K562 (cell line): ENCODE measurements around the gene PKHD1. TPM values are rescaled to one million over a fixed set of nuclear protein-coding genes. Genes with fewer than 3 reads are reported as not detected.

Experiments used
- ATAC-seq: fragments of 200-7000 bp; cut with Tn5 transposase; 3 replicates; pipeline ENCODE4 v1.9.1; 2020; ENCODE audit warnings: moderate library complexity
- BruUV-seq: library from RNA; stranded (reverse); fragments of 400-500 nt; replicated peaks from 2 replicates; lab custom pipeline; 2021; lab: Mats Ljungman, UMichigan
- CTCF ChIA-PET: fragments of 300-600 bp; formaldehyde crosslinking; extraction: SDS; loops from one replicate; lab custom pipeline; 2021; ENCODE audit warnings: low intra/inter-chr PET ratio; lab: Yijun Ruan, JAX
- POLR2A ChIA-PET: fragments of 300-600, 350-650 bp; sonication (Branson Sonifier 250); formaldehyde crosslinking; extraction: SDS; loops from one replicate; lab custom pipeline; 2021; ENCODE audit warnings: antibody characterized with exemption, inconsistent platforms; lab: Yijun Ruan, JAX
- DNase-seq, 4 experiments: peaks; one replicate each; pipeline versions ENCODE4 v3.0.0 to v3.0.0-alpha.2; 2011 to 2018; ENCODE audit warnings: low spot score in 3 of 4, mixed read lengths in 3 of 4; ENCODE audit errors: extremely low read depth in 1 of 4
- FAIRE-seq: peaks from 2 replicates; lab custom pipeline; 2011; peaks lifted over from hg19 to GRCh38; lab: Jason Lieb, UNC
- H2AFZ ChIP-seq: 2 replicates; pipeline ENCODE4 v1.6.0; 2011; ENCODE audit warnings: low read depth, low read length, control low read depth, inconsistent platforms
- H3K27ac ChIP-seq: fragments of 200-600 bp; 3 replicates; pipeline ENCODE4 v1.8.0; 2011; ENCODE audit warnings: low read depth, mild to moderate bottlenecking, control low read depth, inconsistent platforms, low read length, moderate library complexity, mixed read lengths; ENCODE audit errors: extremely low read depth
- H3K27me3 ChIP-seq, 2 experiments: fragments of 300-600 bp in 1 of 2; 2 replicates in 1 of 2; 3 replicates in 1 of 2; pipeline versions ENCODE4 v1.6.0 to v1.8.0; 2011; ENCODE audit warnings: inconsistent platforms in 2 of 2, low read length in 2 of 2, mild to moderate bottlenecking in 1 of 2, mixed read lengths in 1 of 2, moderate library complexity in 1 of 2; ENCODE audit not compliant: control insufficient read depth in 2 of 2, insufficient read depth in 2 of 2
- H3K36me3 ChIP-seq: fragments of 300-600 bp; 3 replicates; pipeline ENCODE4 v1.8.0; 2011; ENCODE audit warnings: mild to moderate bottlenecking, low read length, inconsistent platforms; ENCODE audit not compliant: control insufficient read depth, insufficient read depth
- H3K4me1 ChIP-seq, 2 experiments: fragments of 200-600 bp in 1 of 2; replicated peaks in 1 of 2; 2 replicates in 1 of 2; 3 replicates in 1 of 2; pipeline versions ENCODE4 v1.5.1 to v1.8.0; 2011; ENCODE audit warnings: inconsistent platforms in 2 of 2, low read length in 2 of 2, mild to moderate bottlenecking in 1 of 2, mixed read lengths in 1 of 2, moderate library complexity in 1 of 2; ENCODE audit not compliant: control insufficient read depth in 2 of 2, insufficient read depth in 2 of 2
- H3K4me2 ChIP-seq: 2 replicates; pipeline ENCODE4 v1.6.1; 2011; ENCODE audit warnings: low read length, control low read depth, inconsistent platforms, mixed read lengths; ENCODE audit not compliant: insufficient read depth
- H3K4me3 ChIP-seq: fragments of 200-600 bp; sonication (generic), shearing (Covaris generic); 2 replicates; pipeline ENCODE4 v1.5.1; 2016; ENCODE audit warnings: control low read depth, inconsistent platforms
- H3K79me2 ChIP-seq: fragments of 200-600 bp; 3 replicates; pipeline ENCODE4 v1.8.0; 2011; ENCODE audit warnings: low read length, inconsistent platforms; ENCODE audit not compliant: control insufficient read depth, insufficient read depth
- H3K9ac ChIP-seq, 2 experiments: 2 replicates each; pipeline versions ENCODE4 v1.6.0 to v1.6.1; 2011; ENCODE audit warnings: low read depth in 2 of 2, low read length in 2 of 2, control low read depth in 1 of 2, inconsistent platforms in 1 of 2, mild to moderate bottlenecking in 1 of 2, mixed read lengths in 1 of 2; ENCODE audit not compliant: insufficient read depth in 1 of 2
- H3K9me1 ChIP-seq: one replicate; pipeline ENCODE4 v1.6.0; 2011; ENCODE audit warnings: inconsistent platforms, mild to moderate bottlenecking, low read length, moderate library complexity; ENCODE audit not compliant: control insufficient read depth, insufficient read depth
- H3K9me3 ChIP-seq: replicated peaks from 2 replicates; pipeline ENCODE4 v1.5.1; 2011; ENCODE audit warnings: low read depth, low read length, inconsistent platforms; ENCODE audit not compliant: control insufficient read depth, insufficient read depth
- H4K20me1 ChIP-seq: replicated peaks from 2 replicates; pipeline ENCODE4 v1.6.1; 2011; ENCODE audit warnings: low read length, inconsistent platforms, mixed read lengths; ENCODE audit not compliant: control insufficient read depth, insufficient read depth
- CEBPB ChIP-seq: fragments of 450-650 bp; IDR thresholded peaks from 2 replicates; pipeline ENCODE4 v1.6.1; 2016; ENCODE audit warnings: missing genetic modification characterization, missing compliant biosample characterization
- CEBPG ChIP-seq, 3 experiments: fragments of 200-800 bp in 1 of 3; sonication (Bioruptor generic) in 1 of 3; sonication (generic) in 1 of 3; formaldehyde crosslinking in 1 of 3; IDR thresholded peaks in 2 of 3; conservative IDR thresholded peaks in 1 of 3; 2 replicates each; pipeline versions ENCODE4 v1.6.1 to v1.8.0; 2016 to 2022; ENCODE audit warnings: missing compliant biosample characterization in 2 of 3, missing genetic modification characterization in 2 of 3, mild to moderate bottlenecking in 1 of 3, missing genetic modification reagents in 1 of 3
- DNMT1 ChIP-seq: fragments of 450-650 bp; IDR thresholded peaks from 2 replicates; pipeline ENCODE4 v1.6.1; 2016; ENCODE audit warnings: antibody characterized with exemption, mild to moderate bottlenecking
- EP400 ChIP-seq: fragments of 450-650 bp; IDR thresholded peaks from 2 replicates; pipeline ENCODE4 v1.6.1; 2017; ENCODE audit warnings: antibody characterized with exemption, mild to moderate bottlenecking, moderate library complexity
- ETV1 ChIP-seq: fragments of 450-650 bp; conservative IDR thresholded peaks from 2 replicates; pipeline ENCODE4 v1.6.1; 2016; ENCODE audit warnings: missing genetic modification characterization, control low read depth, low read depth, missing compliant biosample characterization
- FOXK1 ChIP-seq: sonication (generic); formaldehyde crosslinking; IDR thresholded peaks from 2 replicates; pipeline ENCODE4 v1.8.0; 2022; ENCODE audit warnings: missing genetic modification reagents, mild to moderate bottlenecking, borderline replicate concordance
- GATAD2A ChIP-seq: fragments of 450-650 bp; IDR thresholded peaks from 2 replicates; pipeline ENCODE4 v1.6.1; 2017
- HLTF ChIP-seq: fragments of 450-650 bp; IDR thresholded peaks from 2 replicates; pipeline ENCODE4 v1.6.1; 2016
- NCOA6 ChIP-seq: fragments of 450-650 bp; IDR thresholded peaks from 2 replicates; pipeline ENCODE4 v1.6.1; 2017; ENCODE audit warnings: mild to moderate bottlenecking
- NR3C1 ChIP-seq: sonication (generic); formaldehyde crosslinking; IDR thresholded peaks from 2 replicates; pipeline ENCODE4 v1.8.1; 2022; ENCODE audit warnings: missing genetic modification reagents
- PCBP2 ChIP-seq: fragments of 200-400 bp; formaldehyde crosslinking; IDR thresholded peaks from 2 replicates; pipeline ENCODE4 v1.6.1; 2018; ENCODE audit warnings: low read length, low read depth, mild to moderate bottlenecking, moderate library complexity; ENCODE audit not compliant: poor library complexity, severe bottlenecking
- U2AF2 ChIP-seq: fragments of 200-400 bp; formaldehyde crosslinking; optimal IDR thresholded peaks from 2 replicates; pipeline ENCODE3; 2017; ENCODE audit warnings: low read depth, mild to moderate bottlenecking, low read length
- ZBED1 ChIP-seq: IDR thresholded peaks from 2 replicates; pipeline ENCODE4 v1.6.1; 2014
- WGBS: fragments of 100-300 bp; shearing (Covaris generic); methylation state at CpG from one replicate; pipeline ENCODE4 v1.1.6; 2016; ENCODE audit warnings: low coverage, mixed read lengths; ENCODE audit not compliant: insufficient coverage; ENCODE audit errors: missing lambda C conversion rate; 5-methylcytosine and 5-hydroxymethylcytosine counted together
- in situ Hi-C: fragments of 300-500 bp; cut with MboI; formaldehyde crosslinking; loops from 4 replicates; pipeline ENCODE4 v1.15.0; 2018; ENCODE audit warnings: inconsistent platforms, mixed read lengths
- intact Hi-C: fragments of 100-400 bp; cut with micrococcal nuclease; formaldehyde crosslinking; loops from 2 replicates; pipeline ENCODE4 v1.14.2; 2022
- polyA plus RNA-seq, 8 experiments: library from polyadenylated mRNA; depleted of rRNA in 4 of 8; stranded (reverse) in 5 of 8; unstranded in 3 of 8; fragments of >200 nt; fragmentation: Nextera tagmentation in 2 of 8; fragmentation: Illumina TruSeq in 1 of 8; extraction: Ambion mirVana in 2 of 8; extraction: Trizol in 1 of 8; gene quantifications; 2 replicates each; pipeline versions ENCODE4 v1.2.1 to v1.2.3, GENCODE V29; 2011 to 2014; ENCODE audit warnings: inconsistent platforms in 1 of 8, missing spikeins in 1 of 8
- total RNA-seq, 7 experiments: library from RNA; depleted of rRNA in 6 of 7; stranded (reverse); fragments of >200 nt in 6 of 7; fragmentation: Illumina TruSeq in 2 of 7; extraction: Trizol in 2 of 7; gene quantifications; 2 replicates each; pipeline versions ENCODE4 v1.2.1 to v1.2.3, GENCODE V29; 2011 to 2021; ENCODE audit warnings: low replicate concordance in 1 of 7
- TF ChIP-seq, protein P1 (sequence below): fragments of 450-650 bp; IDR thresholded peaks from 2 replicates; pipeline ENCODE4 v1.7.1; 2018; ENCODE audit warnings: mild to moderate bottlenecking, low read depth; ENCODE audit not compliant: partially characterized antibody

The PKHD1 gene
- total and polyA plus RNA-seq, 9 of the 15 experiments (the other 6 are each of a cell fraction or from before 2014, with no cell fraction given): 0.01 to 0.04 (median 0.01) TPM; not detected in 6

DNA sequence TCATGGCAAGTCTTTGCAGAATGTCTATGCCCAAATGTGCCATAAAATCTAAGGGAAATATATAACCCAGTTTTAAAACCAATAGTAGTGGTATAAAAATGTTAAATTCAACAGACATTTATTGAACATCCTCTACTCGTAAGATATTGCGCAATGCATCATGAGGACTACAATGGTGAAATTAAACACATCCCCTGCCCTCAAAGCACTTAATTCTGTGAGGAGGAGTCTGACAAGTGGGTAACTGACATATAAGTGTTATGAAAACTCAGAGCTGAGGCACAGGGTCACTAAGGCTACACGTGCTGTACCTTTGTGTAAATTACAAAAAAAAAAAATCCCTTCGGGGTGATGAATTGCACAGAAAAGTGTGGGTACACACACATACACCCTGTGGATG, 6.2 kb downstream of the PKHD1 start:
- no peaks in the 10 kb centered on the region for H3K36me3 ChIP-seq
- ChIA-PET CTCF (no interaction called here), POLR2A (no interaction called here)
- ATAC-seq: no peak
- in situ Hi-C loops (no loop called here), intact Hi-C loops (loop anchor here (10.0 kb wide), 1 partner anchor 154 kb away; no protein-coding TSS in a partner anchor)
- H3K9me1 ChIP-seq: no peaks in the 10 kb centered on the region
- no peaks in the 10 kb centered on the region for H3K9me3 ChIP-seq
- no peak overlapping the region for H3K27ac ChIP-seq
- TF ChIP-seq CEBPB (tag) (peak; percentile 93), CEBPG (CRISPR knock-in tag; IDR thresholded peaks at IDR 0.05) (0 out of 2 replicates have a peak, but pooled peaks have one; percentile 39), CEBPG (tag; conservative IDR thresholded peaks at IDR 0.05 in 1 of 2, IDR thresholded peaks at IDR 0.05 in 1 of 2) (peak; percentile 62 to 97), ETV1 (tag) (no peak), NCOA6 (no peak)
- H2AFZ ChIP-seq: no peak overlapping the region
- DNase-seq: no peak
- H3K4me2 ChIP-seq: no peak overlapping the region
- no peaks in the 10 kb centered on the region for H4K20me1 ChIP-seq
- BruUV-seq: no TSS peak
- H3K9ac ChIP-seq: no peak overlapping the region
- no peaks in the 10 kb centered on the region for H3K79me2 ChIP-seq
- 3% methylated on average over 4 of the region's 4 CpGs for WGBS
- H3K27me3 ChIP-seq: no peaks in the 10 kb centered on the region
- H3K4me1 ChIP-seq: no peaks in the 10 kb centered on the region
- FAIRE-seq: no peak
- H3K4me3 ChIP-seq: no peak overlapping the region

DNA sequence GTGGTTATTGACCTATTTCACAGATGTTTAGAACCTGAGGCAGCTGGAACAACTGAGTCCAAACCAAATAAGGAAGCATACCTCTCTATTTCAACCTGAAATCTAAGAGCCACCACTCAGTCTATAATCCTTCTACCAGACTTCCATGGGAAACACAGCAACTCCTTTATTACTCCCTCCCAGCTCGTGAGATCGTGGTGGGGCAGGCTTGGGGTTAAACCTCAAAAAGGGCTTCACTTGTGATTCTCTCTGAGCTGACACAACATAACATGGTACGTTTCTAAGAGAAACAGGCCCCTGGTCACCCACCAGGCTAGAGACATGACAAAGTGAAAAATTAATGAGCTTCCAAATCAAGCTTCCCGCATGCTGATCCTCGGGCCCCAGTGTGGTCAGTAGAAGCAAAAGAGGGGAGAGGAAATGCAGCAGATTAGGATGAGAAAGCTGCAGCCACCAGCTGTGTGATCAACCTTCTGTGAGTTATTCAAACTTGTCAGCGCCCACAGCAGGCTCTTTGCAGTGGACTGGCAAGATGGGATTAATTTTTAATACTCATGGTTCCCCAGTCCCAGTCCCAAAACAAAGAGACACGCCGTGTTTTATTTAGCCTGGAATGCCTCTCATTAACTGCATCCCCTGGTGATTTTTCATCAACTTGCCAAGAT, 9.3 kb downstream of the PKHD1 start:
- POLR2A ChIA-PET: interaction anchor here (1.1 kb wide), 1 partner anchor 183 kb away, joined by 3 read pairs; no protein-coding TSS in a partner anchor
- TF ChIP-seq DNMT1: no peak
- no peak for TF ChIP-seq ZBED1
- no peak for TF ChIP-seq U2AF2
- no peak for TF ChIP-seq NR3C1 (CRISPR knock-in tag)
- TF ChIP-seq, protein P1, sequence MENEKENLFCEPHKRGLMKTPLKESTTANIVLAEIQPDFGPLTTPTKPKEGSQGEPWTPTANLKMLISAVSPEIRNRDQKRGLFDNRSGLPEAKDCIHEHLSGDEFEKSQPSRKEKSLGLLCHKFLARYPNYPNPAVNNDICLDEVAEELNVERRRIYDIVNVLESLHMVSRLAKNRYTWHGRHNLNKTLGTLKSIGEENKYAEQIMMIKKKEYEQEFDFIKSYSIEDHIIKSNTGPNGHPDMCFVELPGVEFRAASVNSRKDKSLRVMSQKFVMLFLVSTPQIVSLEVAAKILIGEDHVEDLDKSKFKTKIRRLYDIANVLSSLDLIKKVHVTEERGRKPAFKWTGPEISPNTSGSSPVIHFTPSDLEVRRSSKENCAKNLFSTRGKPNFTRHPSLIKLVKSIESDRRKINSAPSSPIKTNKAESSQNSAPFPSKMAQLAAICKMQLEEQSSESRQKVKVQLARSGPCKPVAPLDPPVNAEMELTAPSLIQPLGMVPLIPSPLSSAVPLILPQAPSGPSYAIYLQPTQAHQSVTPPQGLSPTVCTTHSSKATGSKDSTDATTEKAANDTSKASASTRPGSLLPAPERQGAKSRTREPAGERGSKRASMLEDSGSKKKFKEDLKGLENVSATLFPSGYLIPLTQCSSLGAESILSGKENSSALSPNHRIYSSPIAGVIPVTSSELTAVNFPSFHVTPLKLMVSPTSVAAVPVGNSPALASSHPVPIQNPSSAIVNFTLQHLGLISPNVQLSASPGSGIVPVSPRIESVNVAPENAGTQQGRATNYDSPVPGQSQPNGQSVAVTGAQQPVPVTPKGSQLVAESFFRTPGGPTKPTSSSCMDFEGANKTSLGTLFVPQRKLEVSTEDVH: no peak
- no peak for TF ChIP-seq EP400
- no peak for TF ChIP-seq GATAD2A
- TF ChIP-seq PCBP2: no peak
- no peak for TF ChIP-seq HLTF
- no peak for TF ChIP-seq FOXK1 (CRISPR knock-in tag)

More for the DNA sequence above, 9.3 kb downstream of the PKHD1 start:
- H3K79me2 ChIP-seq: no peaks in the 10 kb centered on the region
- in situ Hi-C loops: no loop called here
- no peak overlapping the region for H3K9ac ChIP-seq
- no TSS peak for BruUV-seq
- H4K20me1 ChIP-seq: no peaks in the 10 kb centered on the region
- no peak overlapping the region for H3K4me3 ChIP-seq
- CTCF ChIA-PET: no interaction called here
- no peaks in the 10 kb centered on the region for H3K9me1 ChIP-seq
- intact Hi-C loops: no loop called here
- FAIRE-seq: no peak
- H3K4me1 ChIP-seq: no peaks in the 10 kb centered on the region
- H3K4me2 ChIP-seq: no peak overlapping the region
- no peak overlapping the region for H3K27ac ChIP-seq
- no peak for DNase-seq
- H3K9me3 ChIP-seq: no peaks in the 10 kb centered on the region
- 0% methylated on average over 8 of the region's 8 CpGs for WGBS
- no peak for ATAC-seq
- no peaks in the 10 kb centered on the region for H3K36me3 ChIP-seq
- H3K27me3 ChIP-seq: no peaks in the 10 kb centered on the region
- no peak overlapping the region for H2AFZ ChIP-seq
